ENCODE results near the gene CREB5. TPM values are rescaled to one million over a fixed set of nuclear protein-coding genes. Genes with fewer than 3 reads are reported as not detected.

CREB5 gene, protein sequence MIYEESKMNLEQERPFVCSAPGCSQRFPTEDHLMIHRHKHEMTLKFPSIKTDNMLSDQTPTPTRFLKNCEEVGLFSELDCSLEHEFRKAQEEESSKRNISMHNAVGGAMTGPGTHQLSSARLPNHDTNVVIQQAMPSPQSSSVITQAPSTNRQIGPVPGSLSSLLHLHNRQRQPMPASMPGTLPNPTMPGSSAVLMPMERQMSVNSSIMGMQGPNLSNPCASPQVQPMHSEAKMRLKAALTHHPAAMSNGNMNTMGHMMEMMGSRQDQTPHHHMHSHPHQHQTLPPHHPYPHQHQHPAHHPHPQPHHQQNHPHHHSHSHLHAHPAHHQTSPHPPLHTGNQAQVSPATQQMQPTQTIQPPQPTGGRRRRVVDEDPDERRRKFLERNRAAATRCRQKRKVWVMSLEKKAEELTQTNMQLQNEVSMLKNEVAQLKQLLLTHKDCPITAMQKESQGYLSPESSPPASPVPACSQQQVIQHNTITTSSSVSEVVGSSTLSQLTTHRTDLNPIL
- polyA plus RNA-seq, result 12.9 TPM
- long read RNA-seq, donor 1, result 0 reads
- long read RNA-seq, donor 2, partial matches to known transcripts, result 0 of 2 reads
- long read RNA-seq, donor 2, other reads (novel, unspliced or antisense), result 0 of 2 reads
- long read RNA-seq, donor 3, partial matches to known transcripts, result 0 of 1 reads
- long read RNA-seq, donor 3, other reads (novel, unspliced or antisense), result 0 of 1 reads
- long read RNA-seq, donor 4, result 0 reads
- long read RNA-seq, donor 5, partial matches to known transcripts, result 0 of 3 reads
- long read RNA-seq, donor 5, other reads (novel, unspliced or antisense), result 0 of 3 reads
- long read RNA-seq, donor 6, partial matches to known transcripts, result 0 of 2 reads
- long read RNA-seq, donor 6, other reads (novel, unspliced or antisense), result 0 of 2 reads
- long read RNA-seq, donor 7, partial matches to known transcripts, result 0 of 1 reads
- long read RNA-seq, donor 7, other reads (novel, unspliced or antisense), result 0 of 1 reads
- long read RNA-seq, donor 8, result 0 reads
- long read RNA-seq, donor 9, partial matches to known transcripts, result 0 of 1 reads
- long read RNA-seq, donor 9, other reads (novel, unspliced or antisense), result 0 of 1 reads
- long read RNA-seq, donor 10, partial matches to known transcripts, result 0 of 1 reads
- long read RNA-seq, donor 10, other reads (novel, unspliced or antisense), result 0 of 1 reads
- long read RNA-seq, donor 11, partial matches to known transcripts, result 0 of 1 reads
- long read RNA-seq, donor 11, other reads (novel, unspliced or antisense), result 0 of 1 reads

GRCh38 chr7:28411876-28412662, at the start of gene CREB5:
CREB5 (plus strand) TSS chr7:28412518; CDS start chr7:28412915, 397 bp downstream.
- Histone ChIP-seq H3K9me3 (ENCODE audit: control insufficient read depth, low read depth, low read length) (no peaks in the 10 kb centered on the region), H3K36me3 (ENCODE audit: control insufficient read depth, insufficient read depth, low read length) (no peaks in the 10 kb centered on the region), H3K27ac (ENCODE audit: low read length) (no peak within 1 kb of the TSS), H3K27me3 (ENCODE audit: control insufficient read depth, insufficient read depth, low read length) (peaks cover 58% of the 10 kb centered on the region), H3K4me1 (ENCODE audit: control insufficient read depth, insufficient read depth, low read length) (no peaks in the 10 kb centered on the region), H3K4me3 (ENCODE audit: low read length) (no peak within 1 kb of the TSS)
- DNase-seq, result peak; percentile 29 to 37
- WGBS (ENCODE audit: insufficient coverage, low lambda C conversion rate), result 32% methylated on average over 3 of the region's 8 CpGs

DNA sequence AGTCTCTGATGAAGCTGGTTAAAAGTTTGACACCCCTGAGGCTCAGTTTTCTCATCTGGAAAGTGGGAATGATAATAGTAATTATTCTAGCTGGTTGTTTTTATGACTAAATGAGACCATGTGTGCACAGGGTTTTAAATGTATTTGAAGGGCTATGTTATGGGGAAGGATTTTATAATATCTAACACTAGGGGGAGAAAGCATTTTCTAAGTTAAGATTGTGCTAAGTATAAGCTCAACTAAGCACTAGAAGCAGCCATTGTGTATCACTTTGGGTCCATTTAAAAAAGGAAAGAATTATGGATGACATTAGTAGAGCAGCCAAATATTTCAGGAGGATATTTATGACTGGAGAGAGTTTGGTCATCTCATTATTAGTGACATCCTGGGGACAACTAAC, 49.5 kb upstream of the CREB5 start:
- Histone ChIP-seq H3K4me3 (ENCODE audit: low read length) (no peak overlapping the region), H3K4me1 (ENCODE audit: control insufficient read depth, insufficient read depth, low read length) (no peaks in the 10 kb centered on the region)
- DNase-seq, result no peak

DNA sequence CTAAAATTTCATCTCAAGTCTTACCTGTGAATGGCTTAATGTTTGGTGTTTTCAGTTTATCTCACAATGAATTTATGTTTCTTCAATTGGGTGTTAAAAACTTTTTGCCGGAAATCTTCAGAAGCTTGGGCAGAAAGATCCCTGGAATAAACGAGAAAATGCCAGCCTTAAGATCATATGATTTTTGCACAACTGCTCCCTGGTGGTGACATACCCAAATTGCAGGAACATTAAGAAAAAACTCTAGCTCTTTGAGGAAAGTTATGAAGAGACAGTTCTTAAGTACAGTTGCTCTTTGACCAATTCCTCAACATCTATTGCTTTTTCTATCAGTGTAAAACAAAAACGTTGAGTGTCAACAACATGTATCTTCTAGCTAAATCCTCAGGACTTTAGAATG, 48.2 kb upstream of the CREB5 start:
- Histone ChIP-seq H3K4me1 (ENCODE audit: control insufficient read depth, insufficient read depth, low read length) (no peaks in the 10 kb centered on the region), H3K36me3 (ENCODE audit: control insufficient read depth, insufficient read depth, low read length) (no peaks in the 10 kb centered on the region), H3K27me3 (ENCODE audit: control insufficient read depth, insufficient read depth, low read length) (peaks cover 2% of the 10 kb centered on the region), H3K27ac (ENCODE audit: low read length) (no peak overlapping the region), H3K9me3 (ENCODE audit: control insufficient read depth, low read depth, low read length) (no peaks in the 10 kb centered on the region), H3K4me3 (ENCODE audit: low read length) (no peak overlapping the region)
- WGBS (ENCODE audit: insufficient coverage, low lambda C conversion rate), result no CpG with 5 or more reads among the region's 3 CpGs
- DNase-seq, result no peak

More for the DNA sequence above, 49.5 kb upstream of the CREB5 start:
- Histone ChIP-seq H3K36me3 (ENCODE audit: control insufficient read depth, insufficient read depth, low read length) (no peaks in the 10 kb centered on the region), H3K27ac (ENCODE audit: low read length) (no peak overlapping the region), H3K27me3 (ENCODE audit: control insufficient read depth, insufficient read depth, low read length) (peaks cover 2% of the 10 kb centered on the region), H3K9me3 (ENCODE audit: control insufficient read depth, low read depth, low read length) (no peaks in the 10 kb centered on the region)

DNA sequence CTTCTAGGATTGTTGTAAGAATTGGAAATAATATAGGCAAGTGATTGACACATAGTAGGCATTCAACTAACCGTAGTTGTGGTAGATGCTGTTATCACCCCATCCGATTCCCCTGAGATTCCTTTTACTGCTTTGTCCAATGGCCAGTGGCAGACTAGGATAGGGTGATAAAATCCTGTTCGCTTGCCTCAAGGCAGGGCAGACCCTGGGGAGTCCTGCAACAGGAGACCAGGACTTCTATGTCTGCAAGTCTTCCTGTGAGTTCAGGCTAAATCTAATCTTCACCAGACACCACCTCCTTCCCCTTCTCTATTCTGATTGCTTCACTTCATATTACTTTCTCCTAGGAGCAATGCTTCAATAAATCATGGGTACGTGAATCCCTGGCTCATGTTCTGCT, 42.8 kb upstream of the CREB5 start:
- no peaks in the 10 kb centered on the region for H3K9me3 ChIP-seq (ENCODE audit: control insufficient read depth, low read depth, low read length)
- no peak overlapping the region for H3K4me3 ChIP-seq (ENCODE audit: low read length)
- H3K27me3 ChIP-seq (ENCODE audit: control insufficient read depth, insufficient read depth, low read length), result peaks cover 2% of the 10 kb centered on the region
- no peaks in the 10 kb centered on the region for H3K36me3 ChIP-seq (ENCODE audit: control insufficient read depth, insufficient read depth, low read length)
- no peak overlapping the region for H3K27ac ChIP-seq (ENCODE audit: low read length)
- no CpG with 5 or more reads among the region's 4 CpGs for WGBS (ENCODE audit: insufficient coverage, low lambda C conversion rate)
- H3K4me1 ChIP-seq (ENCODE audit: control insufficient read depth, insufficient read depth, low read length), result no peaks in the 10 kb centered on the region
- DNase-seq, result no peak

DNA sequence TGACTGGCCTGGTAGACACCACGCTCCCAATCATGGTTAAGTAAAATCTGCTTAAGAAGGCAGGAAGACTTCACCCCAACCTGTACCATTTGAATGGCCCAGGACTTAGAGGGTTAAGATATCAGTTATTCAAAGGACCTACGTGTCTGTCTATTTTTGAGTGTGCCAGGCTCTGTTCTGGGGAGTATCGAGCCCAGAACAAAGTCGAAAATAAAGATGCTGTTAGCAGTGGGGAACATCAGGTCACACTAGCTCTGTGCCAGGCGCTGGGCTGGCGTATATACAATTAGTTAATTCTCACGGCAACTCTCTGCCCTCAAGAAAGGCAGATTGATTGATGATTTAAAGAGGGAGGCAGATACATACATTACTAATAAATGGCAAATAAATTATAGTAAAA, 40.5 kb upstream of the CREB5 start:
- 100% methylated on average over 1 of the region's 7 CpGs for WGBS (ENCODE audit: insufficient coverage, low lambda C conversion rate)
- Histone ChIP-seq H3K36me3 (ENCODE audit: control insufficient read depth, insufficient read depth, low read length) (no peaks in the 10 kb centered on the region), H3K4me1 (ENCODE audit: control insufficient read depth, insufficient read depth, low read length) (no peaks in the 10 kb centered on the region), H3K27me3 (ENCODE audit: control insufficient read depth, insufficient read depth, low read length) (no peaks in the 10 kb centered on the region), H3K27ac (ENCODE audit: low read length) (no peak overlapping the region), H3K4me3 (ENCODE audit: low read length) (no peak overlapping the region), H3K9me3 (ENCODE audit: control insufficient read depth, low read depth, low read length) (no peaks in the 10 kb centered on the region)
- no peak for DNase-seq

DNA sequence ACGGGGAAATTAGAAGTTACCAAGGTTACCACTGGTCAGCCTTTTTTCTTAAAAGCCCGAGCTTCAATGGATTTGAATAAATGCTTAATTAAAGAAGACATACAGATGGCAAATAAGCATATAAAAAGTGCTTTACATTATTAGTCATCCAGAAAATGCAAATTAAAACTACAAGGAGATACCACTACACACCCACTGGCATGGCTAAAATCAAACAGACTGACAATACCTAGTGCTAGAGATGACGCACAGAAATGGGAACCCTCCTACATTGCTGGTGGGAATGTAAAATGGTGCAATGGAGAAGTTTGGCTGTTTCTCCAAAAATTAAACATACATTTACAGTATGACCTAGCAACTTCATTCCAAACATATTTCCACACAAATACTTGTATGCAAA, 38.3 kb upstream of the CREB5 start:
- DNase-seq, result no peak
- WGBS (ENCODE audit: insufficient coverage, low lambda C conversion rate), result 100% methylated on average over 1 of the region's 3 CpGs
- no peaks in the 10 kb centered on the region for H3K27me3 ChIP-seq (ENCODE audit: control insufficient read depth, insufficient read depth, low read length)
- H3K4me1 ChIP-seq (ENCODE audit: control insufficient read depth, insufficient read depth, low read length), result no peaks in the 10 kb centered on the region
- H3K4me3 ChIP-seq (ENCODE audit: low read length), result no peak overlapping the region
- H3K27ac ChIP-seq (ENCODE audit: low read length), result no peak overlapping the region
- H3K36me3 ChIP-seq (ENCODE audit: control insufficient read depth, insufficient read depth, low read length), result no peaks in the 10 kb centered on the region
- no peaks in the 10 kb centered on the region for H3K9me3 ChIP-seq (ENCODE audit: control insufficient read depth, low read depth, low read length)

DNA sequence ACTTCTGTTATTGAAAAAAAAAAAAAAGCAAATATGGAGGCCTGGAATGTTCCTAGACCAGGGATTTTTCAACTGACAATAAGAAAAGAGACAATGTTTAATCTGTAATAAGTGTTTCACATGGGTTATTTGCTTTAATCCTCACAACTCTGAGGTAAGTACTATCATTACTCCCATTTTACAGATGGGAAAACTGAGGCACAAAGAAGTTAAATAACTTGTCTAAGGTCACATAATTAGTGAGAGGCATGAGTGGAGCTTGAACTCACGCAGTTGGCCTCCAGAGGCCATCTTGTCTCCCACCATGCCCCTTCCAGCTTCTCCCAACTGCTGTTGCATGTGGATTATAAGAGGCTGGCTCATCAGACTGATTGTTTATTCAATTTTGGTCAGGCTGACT, 36.6 kb upstream of the CREB5 start:
- peaks cover 2% of the 10 kb centered on the region for H3K27me3 ChIP-seq (ENCODE audit: control insufficient read depth, insufficient read depth, low read length)
- WGBS (ENCODE audit: insufficient coverage, low lambda C conversion rate), result no CpG with 5 or more reads among the region's 1 CpG
- H3K9me3 ChIP-seq (ENCODE audit: control insufficient read depth, low read depth, low read length), result no peaks in the 10 kb centered on the region
- no peak for DNase-seq
- no peak overlapping the region for H3K4me3 ChIP-seq (ENCODE audit: low read length)
- H3K4me1 ChIP-seq (ENCODE audit: control insufficient read depth, insufficient read depth, low read length), result no peaks in the 10 kb centered on the region
- H3K36me3 ChIP-seq (ENCODE audit: control insufficient read depth, insufficient read depth, low read length), result no peaks in the 10 kb centered on the region
- H3K27ac ChIP-seq (ENCODE audit: low read length), result no peak overlapping the region

GRCh38 chr7:28376634-28377033, 35.7 kb upstream of the CREB5 start:
- no peaks in the 10 kb centered on the region for H3K9me3 ChIP-seq (ENCODE audit: control insufficient read depth, low read depth, low read length)
- H3K4me1 ChIP-seq (ENCODE audit: control insufficient read depth, insufficient read depth, low read length), result no peaks in the 10 kb centered on the region
- H3K27ac ChIP-seq (ENCODE audit: low read length), result no peak overlapping the region
- DNase-seq, result no peak
- no peak overlapping the region for H3K4me3 ChIP-seq (ENCODE audit: low read length)
- H3K36me3 ChIP-seq (ENCODE audit: control insufficient read depth, insufficient read depth, low read length), result no peaks in the 10 kb centered on the region
- WGBS (ENCODE audit: insufficient coverage, low lambda C conversion rate), result no CpG with 5 or more reads among the region's 2 CpGs
- peaks cover 2% of the 10 kb centered on the region for H3K27me3 ChIP-seq (ENCODE audit: control insufficient read depth, insufficient read depth, low read length)

GRCh38 chr7:28378574-28379149, 33.7 kb upstream of the CREB5 start:
- Histone ChIP-seq H3K27me3 (ENCODE audit: control insufficient read depth, insufficient read depth, low read length) (peaks cover 7% of the 10 kb centered on the region), H3K4me1 (ENCODE audit: control insufficient read depth, insufficient read depth, low read length) (no peaks in the 10 kb centered on the region), H3K27ac (ENCODE audit: low read length) (no peak overlapping the region), H3K9me3 (ENCODE audit: control insufficient read depth, low read depth, low read length) (no peaks in the 10 kb centered on the region), H3K4me3 (ENCODE audit: low read length) (no peak overlapping the region), H3K36me3 (ENCODE audit: control insufficient read depth, insufficient read depth, low read length) (no peaks in the 10 kb centered on the region)
- no peak for DNase-seq
- WGBS (ENCODE audit: insufficient coverage, low lambda C conversion rate), result 100% methylated on average over 1 of the region's 3 CpGs

Data from large intestine (tissue), 12 donors.